AG04450 (cell line): ENCODE measurements around the gene SLC25A28. TPM values are rescaled to one million over a fixed set of nuclear protein-coding genes. Genes with fewer than 3 reads are reported as not detected.

Experiments used
- CTCF ChIA-PET: fragments of 300-600, 350-600 bp; formaldehyde crosslinking; extraction: SDS; loops from one replicate; lab custom pipeline; 2022; ENCODE audit warnings: antibody characterized with exemption, inconsistent platforms; lab: Charles Lee
- POLR2A ChIA-PET: fragments of 350-600 bp; formaldehyde crosslinking; extraction: SDS; loops from one replicate; lab custom pipeline; 2021; ENCODE audit warnings: antibody characterized with exemption, inconsistent platforms; lab: Yijun Ruan, JAX
- DNase-seq: peaks from one replicate; pipeline ENCODE4 v3.0.0-alpha.2; 2011; ENCODE audit warnings: low read depth, low spot score
- H3K27ac ChIP-seq: one replicate; pipeline ENCODE4 v1.5.1; 2012; ENCODE audit warnings: low read depth, low read length, control low read depth
- H3K27me3 ChIP-seq: one replicate; pipeline ENCODE4 v1.6.0; 2012; ENCODE audit warnings: low read length; ENCODE audit not compliant: control insufficient read depth, insufficient read depth
- H3K4me3 ChIP-seq: 2 replicates; pipeline ENCODE4 v1.5.1; 2011; ENCODE audit warnings: mild to moderate bottlenecking, low read depth, low read length, control low read depth
- H3K9me3 ChIP-seq: 2 replicates; pipeline ENCODE4 v1.5.1; 2012; ENCODE audit warnings: low read length; ENCODE audit not compliant: control insufficient read depth, insufficient read depth
- polyA plus RNA-seq: library from polyadenylated mRNA; depleted of rRNA; stranded (reverse); fragments of >200 nt; gene quantifications from 2 replicates; pipeline ENCODE4 v1.2.3, GENCODE V29; 2011; rRNA removed
- small RNA-seq: library from RNA; depleted of rRNA; stranded (forward); fragments of <200 nt; gene quantifications from one replicate; pipeline ENCODE3, GENCODE V24; 2012; ENCODE audit warnings: low read depth; ENCODE audit not compliant: insufficient read length
- TF ChIP-seq, protein P1 (sequence below): IDR thresholded peaks from 2 replicates; pipeline ENCODE4 v1.5.1; 2011; ENCODE audit warnings: low read depth, low read length, control low read depth, inconsistent platforms

The SLC25A28 gene
- polyA plus RNA-seq, 1 experiment: 20.4 TPM

DNA sequence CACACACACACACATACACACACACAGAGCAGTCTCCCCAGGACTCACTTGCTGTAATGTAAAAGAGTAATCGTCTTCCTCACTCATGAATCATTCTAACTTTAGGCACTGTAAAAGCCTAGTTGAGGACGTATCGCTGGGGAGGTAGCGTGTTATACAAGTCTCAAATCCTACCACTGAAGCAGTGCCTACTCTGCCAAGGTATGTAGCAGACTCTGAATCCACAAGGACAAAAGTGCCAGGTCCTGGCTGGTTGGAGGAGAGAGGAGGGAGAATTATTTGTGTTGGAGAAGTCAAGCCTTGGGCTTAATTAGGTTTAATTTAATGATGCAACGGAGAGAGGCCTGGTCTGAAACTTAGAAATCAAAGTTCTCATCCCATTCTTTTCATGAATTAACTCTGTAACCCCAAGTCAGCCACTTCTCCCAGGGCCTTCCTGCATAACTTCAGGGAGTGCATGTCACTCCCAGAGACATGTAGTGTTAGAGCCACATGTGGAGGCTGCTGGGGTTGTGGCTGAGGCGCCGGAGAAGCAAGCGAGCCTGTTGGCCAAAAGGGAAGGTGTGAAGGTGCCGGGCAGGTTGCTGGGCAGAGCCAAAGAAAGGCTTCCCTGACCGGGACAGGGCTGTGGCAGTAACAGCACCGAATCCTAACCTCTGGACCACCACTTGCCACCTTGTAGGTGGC, 50.8 kb downstream of the SLC25A28 start:
- POLR2A ChIA-PET: no interaction called here
- Histone ChIP-seq H3K27me3 (no peaks in the 10 kb centered on the region), H3K9me3 (no peaks in the 10 kb centered on the region), H3K27ac (no peak overlapping the region), H3K4me3 (no peak overlapping the region)
- no peak for DNase-seq
- CTCF ChIA-PET: no interaction called here
- TF ChIP-seq, protein P1, sequence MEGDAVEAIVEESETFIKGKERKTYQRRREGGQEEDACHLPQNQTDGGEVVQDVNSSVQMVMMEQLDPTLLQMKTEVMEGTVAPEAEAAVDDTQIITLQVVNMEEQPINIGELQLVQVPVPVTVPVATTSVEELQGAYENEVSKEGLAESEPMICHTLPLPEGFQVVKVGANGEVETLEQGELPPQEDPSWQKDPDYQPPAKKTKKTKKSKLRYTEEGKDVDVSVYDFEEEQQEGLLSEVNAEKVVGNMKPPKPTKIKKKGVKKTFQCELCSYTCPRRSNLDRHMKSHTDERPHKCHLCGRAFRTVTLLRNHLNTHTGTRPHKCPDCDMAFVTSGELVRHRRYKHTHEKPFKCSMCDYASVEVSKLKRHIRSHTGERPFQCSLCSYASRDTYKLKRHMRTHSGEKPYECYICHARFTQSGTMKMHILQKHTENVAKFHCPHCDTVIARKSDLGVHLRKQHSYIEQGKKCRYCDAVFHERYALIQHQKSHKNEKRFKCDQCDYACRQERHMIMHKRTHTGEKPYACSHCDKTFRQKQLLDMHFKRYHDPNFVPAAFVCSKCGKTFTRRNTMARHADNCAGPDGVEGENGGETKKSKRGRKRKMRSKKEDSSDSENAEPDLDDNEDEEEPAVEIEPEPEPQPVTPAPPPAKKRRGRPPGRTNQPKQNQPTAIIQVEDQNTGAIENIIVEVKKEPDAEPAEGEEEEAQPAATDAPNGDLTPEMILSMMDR: no peak

DNA sequence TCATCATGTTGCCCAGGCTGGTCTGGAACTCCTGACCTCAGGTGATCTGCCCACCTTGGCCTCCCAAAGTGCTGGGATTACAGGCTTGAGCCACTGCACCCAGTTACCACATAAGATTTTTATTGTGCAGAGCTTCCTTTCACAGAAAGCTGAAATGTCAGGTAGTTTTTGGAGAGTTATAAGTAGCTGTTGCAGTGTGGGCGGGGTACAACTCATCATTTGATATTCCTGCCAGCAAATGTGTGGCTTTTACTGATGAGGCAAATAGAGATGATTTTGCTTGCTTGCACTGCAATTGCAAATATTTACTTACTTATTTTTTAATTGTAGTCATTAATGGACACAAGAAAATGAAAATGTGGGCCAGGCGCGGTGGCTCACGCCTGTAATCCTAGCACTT, 55.1 kb downstream of the SLC25A28 start:
- ChIA-PET POLR2A (no interaction called here), CTCF (interaction anchor here (0.7 to 1.2 kb wide), 2 partner anchors 146 to 156 kb away, joined by 5 to 6 read pairs; no protein-coding TSS in a partner anchor)
- H3K27me3 ChIP-seq: peaks cover 3% of the 10 kb centered on the region
- no peak for DNase-seq
- TF ChIP-seq, protein P1: no peak
- no peak overlapping the region for H3K27ac ChIP-seq
- no peak overlapping the region for H3K4me3 ChIP-seq
- no peaks in the 10 kb centered on the region for H3K9me3 ChIP-seq

DNA sequence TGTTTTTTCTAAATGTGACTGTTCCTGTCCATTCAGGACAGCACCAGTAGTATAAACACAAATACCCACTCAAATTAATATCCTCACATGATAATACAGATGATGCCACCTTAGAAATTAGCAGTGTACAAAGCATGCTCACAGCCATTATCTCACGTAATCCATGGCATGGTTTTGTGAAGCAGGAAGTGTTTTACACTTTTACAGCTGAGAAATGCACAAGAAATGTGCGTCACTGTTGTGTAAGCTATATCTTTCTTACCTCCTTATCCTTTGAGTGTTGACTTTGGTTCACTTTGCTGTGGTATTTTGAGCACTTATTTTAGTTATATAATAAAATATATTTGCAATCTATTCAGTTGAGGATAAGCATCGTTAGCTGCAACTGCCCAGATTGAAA, 55.9 kb downstream of the SLC25A28 start:
- Histone ChIP-seq H3K27me3 (peaks cover 3% of the 10 kb centered on the region), H3K27ac (no peak overlapping the region), H3K9me3 (no peaks in the 10 kb centered on the region), H3K4me3 (no peak overlapping the region)
- TF ChIP-seq, protein P1: no peak
- ChIA-PET POLR2A (no interaction called here), CTCF (no interaction called here)
- DNase-seq: no peak

DNA sequence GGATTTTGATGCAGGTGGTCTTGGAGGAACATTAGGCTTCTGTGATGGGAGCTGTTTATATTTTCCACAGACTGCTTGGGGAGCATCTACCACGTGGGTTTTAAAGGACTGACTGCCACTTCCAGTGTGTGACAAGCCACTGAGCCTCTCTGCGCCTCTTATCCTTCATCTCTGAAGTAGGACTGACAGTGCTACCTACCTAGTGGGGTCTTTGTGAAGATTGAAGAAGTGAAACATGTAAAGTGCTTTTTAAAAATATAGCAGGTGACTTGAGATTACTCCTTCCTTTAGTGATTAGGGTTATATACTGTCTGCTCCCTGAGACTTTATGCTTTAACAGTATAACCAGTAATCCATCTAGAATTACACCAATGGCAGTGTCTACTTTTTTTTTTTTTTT, 57.6 kb downstream of the SLC25A28 start:
- no peak overlapping the region for H3K4me3 ChIP-seq
- CTCF ChIA-PET: interaction anchor here (0.7 to 2.2 kb wide), 2 partner anchors 54 to 119 kb away, joined by 3 to 8 read pairs; no protein-coding TSS in a partner anchor

More for the DNA sequence above, 57.6 kb downstream of the SLC25A28 start:
- POLR2A ChIA-PET: no interaction called here
- Histone ChIP-seq H3K27ac (no peak overlapping the region), H3K27me3 (peaks cover 8% of the 10 kb centered on the region), H3K9me3 (no peaks in the 10 kb centered on the region)
- TF ChIP-seq, protein P1: no peak
- no peak for DNase-seq

Small RNAs within 50 kb of the gene (small RNA-seq; reads per million reads assigned to genes)
- not detected for gene AL133353.1

Other genes with a start within 250 kb of the SLC25A28 start
- gene GOT1, start 189.8 kb downstream of the SLC25A28 start, polyA plus RNA-seq: 34.5 and 41.5 TPM in 2 replicates
- not detected in 2 replicates for gene NKX2-3, start 87.5 kb downstream of the SLC25A28 start, polyA plus RNA-seq
- gene ENTPD7, start 39.1 kb upstream of the SLC25A28 start, polyA plus RNA-seq: 14.4 and 16.2 TPM in 2 replicates
- gene COX15, start 111.7 kb upstream of the SLC25A28 start, polyA plus RNA-seq: 26.1 and 32.2 TPM in 2 replicates
- gene CUTC, start 111.8 kb upstream of the SLC25A28 start, polyA plus RNA-seq: 13.9 and 18.0 TPM in 2 replicates
- gene ABCC2, start 162.2 kb upstream of the SLC25A28 start, polyA plus RNA-seq: 0.29 and 1.2 TPM in 2 replicates